OCI-LY7 (cell line): ENCODE measurements around the gene TRMT13.

Experiments used
- EZH2phosphoT487 ChIP-seq: fragments of 200-600 bp; sonication (generic); IDR thresholded peaks from 2 replicates; pipeline ENCODE4 v1.6.1; 2018; ENCODE audit warnings: low read depth, borderline replicate concordance, mild to moderate bottlenecking, mixed run types, antibody characterized with exemption, low read length, moderate library complexity, mixed read lengths
- TF ChIP-seq, protein P1 (sequence below): fragments of 200-600 bp; sonication (generic); conservative IDR thresholded peaks from 2 replicates; pipeline ENCODE4 v1.5.1; 2014; ENCODE audit warnings: mild to moderate bottlenecking, antibody characterized with exemption, low read length, moderate library complexity, mixed read lengths

DNA sequence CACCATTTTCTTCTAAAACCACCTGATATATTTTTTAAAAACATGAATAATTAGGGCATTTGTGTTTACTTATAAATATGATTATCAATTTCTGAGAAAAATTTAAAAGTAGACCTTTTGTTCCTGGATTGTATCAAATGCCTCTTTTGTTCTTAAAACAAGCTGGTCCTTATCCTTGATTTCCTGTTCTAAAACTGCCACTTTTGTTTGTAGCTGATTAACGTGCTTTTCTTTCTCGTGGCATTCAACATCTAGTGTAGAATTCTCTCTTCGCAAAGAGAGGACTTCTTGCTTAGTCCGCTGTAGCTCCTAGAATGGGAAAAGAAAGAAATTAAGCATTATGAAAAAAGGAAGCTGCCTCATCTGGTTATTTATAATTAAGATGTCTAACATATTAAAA lies 25.3 kb upstream of the TRMT13 start:
- TF ChIP-seq, protein P1, sequence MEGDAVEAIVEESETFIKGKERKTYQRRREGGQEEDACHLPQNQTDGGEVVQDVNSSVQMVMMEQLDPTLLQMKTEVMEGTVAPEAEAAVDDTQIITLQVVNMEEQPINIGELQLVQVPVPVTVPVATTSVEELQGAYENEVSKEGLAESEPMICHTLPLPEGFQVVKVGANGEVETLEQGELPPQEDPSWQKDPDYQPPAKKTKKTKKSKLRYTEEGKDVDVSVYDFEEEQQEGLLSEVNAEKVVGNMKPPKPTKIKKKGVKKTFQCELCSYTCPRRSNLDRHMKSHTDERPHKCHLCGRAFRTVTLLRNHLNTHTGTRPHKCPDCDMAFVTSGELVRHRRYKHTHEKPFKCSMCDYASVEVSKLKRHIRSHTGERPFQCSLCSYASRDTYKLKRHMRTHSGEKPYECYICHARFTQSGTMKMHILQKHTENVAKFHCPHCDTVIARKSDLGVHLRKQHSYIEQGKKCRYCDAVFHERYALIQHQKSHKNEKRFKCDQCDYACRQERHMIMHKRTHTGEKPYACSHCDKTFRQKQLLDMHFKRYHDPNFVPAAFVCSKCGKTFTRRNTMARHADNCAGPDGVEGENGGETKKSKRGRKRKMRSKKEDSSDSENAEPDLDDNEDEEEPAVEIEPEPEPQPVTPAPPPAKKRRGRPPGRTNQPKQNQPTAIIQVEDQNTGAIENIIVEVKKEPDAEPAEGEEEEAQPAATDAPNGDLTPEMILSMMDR, result no peak
- TF ChIP-seq EZH2phosphoT487, result no peak
